LNCaP clone FGC (cell line): Measurements from ENCODE around the gene ZNRF2.

Experiments
- DNase-seq: peaks from one replicate; pipeline ENCODE4 v3.0.0-alpha.2; 2011; ENCODE audit warnings: low read depth
- H3K4me3 ChIP-seq: 2 replicates; pipeline ENCODE4 v1.5.1; 2011; ENCODE audit warnings: mild to moderate bottlenecking, low read depth, low read length, control low read depth
- TF ChIP-seq, protein P1 (sequence below): IDR thresholded peaks from 2 replicates; pipeline ENCODE4 v1.5.1; 2012; ENCODE audit warnings: mild to moderate bottlenecking; ENCODE audit not compliant: control insufficient read depth, insufficient read depth; ENCODE audit errors: extremely low read depth

The ZNRF2 gene

DNA sequence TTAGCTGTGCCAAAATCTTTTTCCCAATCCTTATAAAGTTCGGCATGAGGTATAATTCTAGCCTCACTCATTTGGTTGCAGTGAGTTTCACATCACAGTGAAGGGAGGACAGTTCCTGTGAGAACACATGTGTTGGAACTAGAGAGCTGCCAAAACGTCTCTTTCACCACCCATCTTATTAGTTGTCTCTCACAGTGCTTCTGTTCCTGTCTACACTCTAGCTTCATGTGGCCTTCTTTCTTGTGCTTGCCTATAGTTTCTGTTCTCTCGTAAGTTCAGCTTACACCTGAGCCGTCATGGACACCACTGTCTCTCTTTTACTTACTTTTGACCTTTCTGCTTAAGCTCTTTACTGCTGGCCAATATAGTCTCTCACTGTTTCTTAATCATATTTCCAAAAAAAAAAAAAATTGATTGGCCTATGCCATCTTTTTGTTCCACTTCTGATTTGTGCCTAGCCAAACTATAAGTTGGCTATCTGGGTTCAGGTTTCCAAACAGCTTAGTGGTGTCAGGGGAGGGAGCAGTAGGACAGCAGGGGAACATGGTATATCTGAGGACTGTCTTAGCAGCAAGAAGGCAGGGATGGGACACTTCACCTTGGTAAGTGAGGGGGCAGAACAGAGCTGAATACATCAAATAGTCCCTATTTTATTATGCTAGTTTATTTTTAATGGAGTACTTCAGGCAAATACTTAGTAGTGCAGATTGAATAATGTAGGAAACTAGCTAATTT, 38.0 kb downstream of the ZNRF2 start:
- H3K4me3 ChIP-seq = no peak overlapping the region
- no peak for DNase-seq

DNA sequence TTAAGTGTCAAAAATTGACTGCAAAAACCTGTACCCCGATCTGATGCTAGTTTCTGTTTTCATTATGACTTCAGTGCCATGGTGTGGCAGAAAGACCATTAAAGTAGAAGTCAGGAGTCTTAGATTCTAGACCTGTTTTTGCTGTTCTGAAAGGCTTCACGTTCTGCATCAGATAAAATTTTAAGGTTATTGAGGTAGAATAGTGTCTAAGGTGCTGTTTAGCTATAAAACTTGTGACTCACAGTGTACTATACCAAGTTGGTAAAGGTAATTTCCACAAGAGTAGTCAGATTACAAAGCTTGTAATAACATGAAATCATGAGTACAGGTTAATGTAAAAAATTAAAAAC, 38.6 kb downstream of the ZNRF2 start:
- no peak for DNase-seq
- TF ChIP-seq, protein P1, sequence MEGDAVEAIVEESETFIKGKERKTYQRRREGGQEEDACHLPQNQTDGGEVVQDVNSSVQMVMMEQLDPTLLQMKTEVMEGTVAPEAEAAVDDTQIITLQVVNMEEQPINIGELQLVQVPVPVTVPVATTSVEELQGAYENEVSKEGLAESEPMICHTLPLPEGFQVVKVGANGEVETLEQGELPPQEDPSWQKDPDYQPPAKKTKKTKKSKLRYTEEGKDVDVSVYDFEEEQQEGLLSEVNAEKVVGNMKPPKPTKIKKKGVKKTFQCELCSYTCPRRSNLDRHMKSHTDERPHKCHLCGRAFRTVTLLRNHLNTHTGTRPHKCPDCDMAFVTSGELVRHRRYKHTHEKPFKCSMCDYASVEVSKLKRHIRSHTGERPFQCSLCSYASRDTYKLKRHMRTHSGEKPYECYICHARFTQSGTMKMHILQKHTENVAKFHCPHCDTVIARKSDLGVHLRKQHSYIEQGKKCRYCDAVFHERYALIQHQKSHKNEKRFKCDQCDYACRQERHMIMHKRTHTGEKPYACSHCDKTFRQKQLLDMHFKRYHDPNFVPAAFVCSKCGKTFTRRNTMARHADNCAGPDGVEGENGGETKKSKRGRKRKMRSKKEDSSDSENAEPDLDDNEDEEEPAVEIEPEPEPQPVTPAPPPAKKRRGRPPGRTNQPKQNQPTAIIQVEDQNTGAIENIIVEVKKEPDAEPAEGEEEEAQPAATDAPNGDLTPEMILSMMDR = no peak
- no peak overlapping the region for H3K4me3 ChIP-seq

More for the DNA sequence above, 38.0 kb downstream of the ZNRF2 start:
- TF ChIP-seq, protein P1 = no peak

DNA sequence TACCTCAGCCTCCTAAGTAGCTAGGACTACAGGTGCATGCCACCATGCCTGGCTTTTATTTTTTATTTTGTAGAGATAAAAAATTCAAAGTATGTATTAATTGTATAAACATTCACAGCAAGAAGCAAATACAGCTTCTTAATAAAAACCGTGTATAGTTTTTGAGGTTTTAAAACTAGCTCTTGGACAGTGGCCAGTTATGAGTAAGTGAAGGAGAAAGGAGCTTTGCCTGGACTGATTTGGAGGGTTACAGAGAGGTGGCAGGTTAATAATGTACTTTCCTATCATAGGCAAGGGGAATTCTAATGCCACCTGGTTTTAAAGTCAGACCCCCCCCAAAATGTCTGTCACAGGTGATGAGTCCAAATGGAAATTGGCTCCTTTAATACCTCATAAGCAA, 43.4 kb downstream of the ZNRF2 start:
- DNase-seq = no peak
- TF ChIP-seq, protein P1 = no peak
- H3K4me3 ChIP-seq = no peak overlapping the region

DNA sequence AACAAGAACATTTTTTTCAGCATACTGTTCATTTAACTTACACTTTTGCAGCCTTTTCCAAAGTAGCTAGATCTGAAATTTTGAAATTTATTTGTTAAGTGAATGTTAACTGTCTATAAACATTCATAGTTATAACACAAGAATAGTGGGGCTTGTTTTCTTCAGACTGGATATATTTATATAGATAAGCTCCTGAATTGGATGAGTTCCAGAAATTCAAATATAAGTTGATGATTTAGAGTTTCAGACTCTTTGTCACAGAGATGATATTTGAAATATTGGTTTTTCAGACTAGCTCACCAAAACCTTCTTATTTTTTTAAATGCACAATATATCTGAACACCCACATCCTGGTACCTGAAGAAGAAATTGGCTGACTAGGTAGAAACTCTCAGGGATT, 44.0 kb downstream of the ZNRF2 start:
- no peak for DNase-seq
- TF ChIP-seq, protein P1 = no peak
- no peak overlapping the region for H3K4me3 ChIP-seq

DNA sequence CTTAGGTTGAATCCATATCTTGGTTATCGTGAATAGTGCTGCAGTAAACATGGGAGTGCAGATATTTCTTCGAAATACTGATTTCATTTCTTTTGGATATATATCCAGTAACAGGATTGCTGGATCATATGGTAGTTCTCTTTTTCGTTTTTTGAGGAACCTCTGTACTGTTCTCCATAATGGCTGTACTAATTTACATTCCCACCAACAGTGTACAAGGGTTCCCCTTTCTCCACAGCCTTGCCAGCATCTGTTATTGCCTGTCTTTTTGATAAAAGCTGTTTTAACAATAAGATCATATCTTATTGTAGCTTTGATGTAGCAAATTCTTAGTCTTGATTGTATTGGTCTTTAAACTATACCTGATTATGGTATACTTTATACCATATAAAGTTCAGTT, 45.3 kb downstream of the ZNRF2 start:
- no peak overlapping the region for H3K4me3 ChIP-seq
- no peak for DNase-seq

DNA sequence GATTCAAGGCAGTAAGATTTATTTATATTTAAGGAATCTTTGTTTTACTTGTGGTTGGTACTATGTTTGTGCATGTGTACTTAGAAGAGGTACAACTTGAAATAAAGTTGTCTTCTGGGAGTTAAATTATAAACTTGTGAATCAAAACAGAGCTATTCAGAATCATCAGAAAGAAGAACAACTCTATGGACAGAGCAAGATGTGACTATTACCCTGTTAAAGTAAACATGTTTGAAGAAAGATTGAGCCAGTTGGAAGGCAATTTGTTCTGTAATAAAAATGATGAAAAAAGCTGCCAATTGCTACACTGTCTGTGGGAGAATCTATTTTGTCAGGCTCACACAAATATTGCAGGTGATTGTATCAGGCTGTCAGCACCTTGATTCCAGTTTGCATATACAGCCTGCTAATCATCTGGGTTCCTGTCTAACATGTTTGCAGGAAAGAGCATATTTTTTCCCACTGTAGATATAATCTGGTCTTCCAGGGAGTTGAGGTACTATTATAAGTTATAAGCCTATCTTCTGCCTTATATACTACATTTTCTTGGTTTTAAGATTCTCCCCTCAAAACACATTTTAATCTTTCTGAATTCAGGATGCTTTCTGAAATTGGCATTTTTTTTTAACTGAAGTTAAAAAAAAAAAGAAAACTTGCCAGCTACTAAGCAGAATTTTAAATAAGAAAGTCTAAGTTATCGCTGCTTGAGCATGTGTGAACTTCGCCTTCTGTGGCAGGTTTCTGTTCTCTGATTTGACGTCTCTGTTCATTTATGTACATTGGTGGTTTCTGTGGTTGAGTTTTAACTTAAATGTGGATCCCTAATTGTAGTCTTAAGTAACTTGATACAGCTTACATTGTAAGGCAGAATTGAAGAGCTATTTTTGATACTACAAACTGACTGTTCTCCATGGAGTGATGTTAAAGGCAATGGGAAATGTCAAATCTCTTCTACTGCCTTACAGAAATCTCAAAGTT, 46.0 kb downstream of the ZNRF2 start:
- TF ChIP-seq, protein P1 = no peak
- H3K4me3 ChIP-seq = no peak overlapping the region
- DNase-seq = peak; percentile 91

More for the DNA sequence above, 45.3 kb downstream of the ZNRF2 start:
- TF ChIP-seq, protein P1 = no peak
